GM20000 (cell line): Measurements from ENCODE around the gene SREK1.
A peak's percentile ranks its signal among the peaks of the same experiment; 100 is the strongest.

Experiments
- DNase-seq: peaks from one replicate; pipeline ENCODE4 v3.0.0; 2012; ENCODE audit warnings: low spot score
- CTCF ChIP-seq: IDR thresholded peaks from 2 replicates; pipeline ENCODE4 v1.5.1; 2012; ENCODE audit warnings: mild to moderate bottlenecking, control low read depth; ENCODE audit errors: extremely low read depth, missing control alignments

Gene SREK1

GRCh38 chr5:66144074-66144833, at the start of gene SREK1:
Gene SREK1 (plus strand): TSS chr5:66144300. CDS start chr5:66144377, 77 bp downstream.
- peak; percentile 93 for DNase-seq
- no peak for TF ChIP-seq CTCF

GRCh38 chr5:66100851-66101250, 43.2 kb upstream of the SREK1 start:
- DNase-seq = no peak

GRCh38 chr5:66113160-66113559, 30.9 kb upstream of the SREK1 start:
- TF ChIP-seq CTCF = no peak

More at GRCh38 chr5:66100851-66101250, 43.2 kb upstream of the SREK1 start:
- no peak for TF ChIP-seq CTCF

GRCh38 chr5:66118304-66118703, 25.8 kb upstream of the SREK1 start:
- TF ChIP-seq CTCF = no peak
- no peak for DNase-seq

More at GRCh38 chr5:66113160-66113559, 30.9 kb upstream of the SREK1 start:
- DNase-seq = no peak

- DNase-seq = no peak
- no peak for TF ChIP-seq CTCF
These were observed 21.6 kb upstream of the SREK1 start for GRCh38 chr5:66122379-66123034.

GRCh38 chr5:66129144-66129543, 15.0 kb upstream of the SREK1 start:
- no peak for TF ChIP-seq CTCF
- no peak for DNase-seq

GRCh38 chr5:66130493-66130892, 13.6 kb upstream of the SREK1 start:
- no peak for DNase-seq

More at GRCh38 chr5:66130493-66130892, 13.6 kb upstream of the SREK1 start:
- TF ChIP-seq CTCF = no peak
